Measurements from ENCODE around the gene NT5DC4. TPM values are rescaled to one million over a fixed set of nuclear protein-coding genes. Genes with fewer than 3 reads are reported as not detected.
A peak's percentile ranks its signal among the peaks of the same experiment; 100 is the strongest.

Gene NT5DC4
- total RNA-seq, 1 experiment from 2014 or later, result 0.04 TPM

DNA sequence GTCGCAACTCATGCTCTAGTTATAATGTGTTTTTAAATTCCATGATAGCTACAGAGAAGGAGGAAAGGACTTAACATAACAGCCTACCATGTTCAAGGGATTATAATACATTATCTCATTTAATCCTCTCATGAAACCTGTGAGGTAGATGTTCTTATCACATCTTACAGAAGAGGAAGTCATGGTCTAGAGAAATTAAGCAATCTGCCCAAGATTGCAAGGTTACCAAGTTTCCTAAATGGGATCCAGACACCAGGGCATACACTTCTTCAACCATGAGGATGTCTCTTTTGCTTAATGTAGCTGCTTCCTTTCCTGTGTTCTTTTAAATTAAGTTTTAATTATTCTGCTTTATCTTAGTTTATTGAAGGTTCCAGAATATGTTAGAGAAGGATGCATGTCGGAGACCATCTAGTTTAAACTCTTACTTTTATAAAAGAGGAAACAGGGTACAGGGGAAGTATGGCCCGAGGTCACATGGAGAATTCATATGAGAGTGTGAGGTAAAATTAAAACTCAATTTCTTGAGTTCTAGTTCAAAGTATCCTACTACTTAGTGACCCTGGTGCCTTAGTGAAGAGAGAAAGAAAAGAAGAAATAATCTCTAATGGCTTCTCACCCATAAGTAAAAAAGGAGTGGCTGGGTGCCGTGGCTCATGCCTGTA is 67.0 kb downstream of the NT5DC4 start:
- POLR2A ChIA-PET (ENCODE audit: unreplicated experiment), result no interaction called here
- H3K27me3 ChIP-seq (ENCODE audit: low read length), result no peaks in the 10 kb centered on the region
- peaks cover 28% of the 10 kb centered on the region for H3K4me1 ChIP-seq (ENCODE audit: insufficient read depth, low read length)
- no peak overlapping the region for H3K9ac ChIP-seq (ENCODE audit: low read length)
- H3K9me3 ChIP-seq (ENCODE audit: low read length), result no peaks in the 10 kb centered on the region
- 0 out of 2 replicates have a peak overlapping the region, but pooled peaks have one; percentile 13 for H3K4me2 ChIP-seq (ENCODE audit: low read length)
- CTCF ChIA-PET, result no interaction called here
- no peaks in the 10 kb centered on the region for H3K36me3 ChIP-seq (ENCODE audit: low read depth, low read length)
- H2AFZ ChIP-seq (ENCODE audit: low read length), result no peak overlapping the region
- ATAC-seq, result no peak
- H3K27ac ChIP-seq (ENCODE audit: low read length), result no peak overlapping the region
- DNase-seq, result no peak
- no peaks in the 10 kb centered on the region for H4K20me1 ChIP-seq (ENCODE audit: low read length)
- no peak overlapping the region for H3K4me3 ChIP-seq (ENCODE audit: low read length)
- BruUV-seq (replicated peaks), result no TSS peak
- TF ChIP-seq EZH2phosphoT487 (IDR thresholded peaks at IDR 0.05; ENCODE audit: borderline replicate concordance, low read length) (no peak), EZH2 (IDR thresholded peaks at IDR 0.05; ENCODE audit: low read length, unreplicated experiment) (no peak)
- TF ChIP-seq, protein P1, sequence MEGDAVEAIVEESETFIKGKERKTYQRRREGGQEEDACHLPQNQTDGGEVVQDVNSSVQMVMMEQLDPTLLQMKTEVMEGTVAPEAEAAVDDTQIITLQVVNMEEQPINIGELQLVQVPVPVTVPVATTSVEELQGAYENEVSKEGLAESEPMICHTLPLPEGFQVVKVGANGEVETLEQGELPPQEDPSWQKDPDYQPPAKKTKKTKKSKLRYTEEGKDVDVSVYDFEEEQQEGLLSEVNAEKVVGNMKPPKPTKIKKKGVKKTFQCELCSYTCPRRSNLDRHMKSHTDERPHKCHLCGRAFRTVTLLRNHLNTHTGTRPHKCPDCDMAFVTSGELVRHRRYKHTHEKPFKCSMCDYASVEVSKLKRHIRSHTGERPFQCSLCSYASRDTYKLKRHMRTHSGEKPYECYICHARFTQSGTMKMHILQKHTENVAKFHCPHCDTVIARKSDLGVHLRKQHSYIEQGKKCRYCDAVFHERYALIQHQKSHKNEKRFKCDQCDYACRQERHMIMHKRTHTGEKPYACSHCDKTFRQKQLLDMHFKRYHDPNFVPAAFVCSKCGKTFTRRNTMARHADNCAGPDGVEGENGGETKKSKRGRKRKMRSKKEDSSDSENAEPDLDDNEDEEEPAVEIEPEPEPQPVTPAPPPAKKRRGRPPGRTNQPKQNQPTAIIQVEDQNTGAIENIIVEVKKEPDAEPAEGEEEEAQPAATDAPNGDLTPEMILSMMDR (conservative IDR thresholded peaks at IDR 0.05; ENCODE audit: low read depth, low read length), result no peak
- no peaks in the 10 kb centered on the region for H3F3A ChIP-seq (ENCODE audit: low read length, unreplicated experiment)
- intact Hi-C loops (cut with micrococcal nuclease), result no loop called here
- H3K79me2 ChIP-seq (ENCODE audit: low read length), result no peaks in the 10 kb centered on the region
- no peaks in the 10 kb centered on the region for H3K9me2 ChIP-seq (replicated peaks; ENCODE audit: low read length)

DNA sequence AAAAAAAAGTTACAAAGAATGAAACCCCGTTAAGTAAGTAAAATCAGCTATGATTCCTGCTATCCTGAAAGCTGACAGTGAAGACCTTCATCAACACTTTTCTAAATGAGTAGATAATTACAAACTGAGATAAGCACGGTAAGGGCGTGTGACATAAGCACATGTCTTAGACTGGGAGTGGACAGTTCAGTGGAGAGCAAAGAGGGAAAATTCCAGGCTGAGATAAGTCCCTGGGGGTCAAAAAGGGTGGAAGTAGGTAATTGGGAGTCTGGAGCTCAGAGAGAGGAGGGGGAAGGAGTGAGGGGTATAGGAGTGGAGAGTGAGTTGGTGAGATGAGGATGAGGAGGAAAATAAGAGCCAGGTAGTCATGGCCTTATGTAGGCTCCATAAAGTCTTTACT is 67.8 kb downstream of the NT5DC4 start:
- Histone ChIP-seq H3K9ac (ENCODE audit: low read length) (no peak overlapping the region), H3K27ac (ENCODE audit: low read length) (no peak overlapping the region), H3K4me3 (ENCODE audit: low read length) (no peak overlapping the region), H3K9me2 (replicated peaks; ENCODE audit: low read length) (no peaks in the 10 kb centered on the region), H3K36me3 (ENCODE audit: low read depth, low read length) (no peaks in the 10 kb centered on the region), H4K20me1 (ENCODE audit: low read length) (no peaks in the 10 kb centered on the region), H3K4me1 (ENCODE audit: insufficient read depth, low read length) (peaks cover 30% of the 10 kb centered on the region), H3K27me3 (ENCODE audit: low read length) (no peaks in the 10 kb centered on the region), H3K79me2 (ENCODE audit: low read length) (no peaks in the 10 kb centered on the region), H2AFZ (ENCODE audit: low read length) (no peak overlapping the region), H3F3A (ENCODE audit: low read length, unreplicated experiment) (no peaks in the 10 kb centered on the region), H3K4me2 (ENCODE audit: low read length) (no peak overlapping the region), H3K9me3 (ENCODE audit: low read length) (no peaks in the 10 kb centered on the region)
- CTCF ChIA-PET, result no interaction called here
- DNase-seq (no peak), ATAC-seq (no peak)
- TF ChIP-seq, protein P1 (conservative IDR thresholded peaks at IDR 0.05; ENCODE audit: low read depth, low read length), result no peak
- TF ChIP-seq EZH2 (IDR thresholded peaks at IDR 0.05; ENCODE audit: low read length, unreplicated experiment), result no peak
- no peak for TF ChIP-seq EZH2phosphoT487 (IDR thresholded peaks at IDR 0.05; ENCODE audit: borderline replicate concordance, low read length)
- intact Hi-C loops (cut with micrococcal nuclease), result no loop called here
- BruUV-seq (replicated peaks), result no TSS peak
- POLR2A ChIA-PET (ENCODE audit: unreplicated experiment), result interaction anchor here (0.6 kb wide), 1 partner anchor 36 kb away, joined by 4 read pairs; no protein-coding TSS in a partner anchor

Other genes starting within 250 kb of the NT5DC4 start
- gene TTL, start 238.9 kb upstream of the NT5DC4 start, total RNA-seq (2014; rRNA removed), result 31.4 and 33.5 TPM in 2 replicates
- gene POLR1B, start 178.6 kb upstream of the NT5DC4 start, total RNA-seq (2014; rRNA removed), result 31.6 and 31.7 TPM in 2 replicates
- 25.4 and 27.9 TPM in 2 replicates for gene CHCHD5, start 136.4 kb upstream of the NT5DC4 start, total RNA-seq (2014; rRNA removed)
- gene SLC20A1, start 75.1 kb upstream of the NT5DC4 start, total RNA-seq (2014; rRNA removed), result 209 and 257 TPM in 2 replicates
- gene CKAP2L, start 43.6 kb downstream of the NT5DC4 start, total RNA-seq (2014; rRNA removed), result 16.0 and 20.7 TPM in 2 replicates
- 0.11 TPM in 1 of 2 replicates, not detected in the other for gene IL1A, start 63.5 kb downstream of the NT5DC4 start, total RNA-seq (2014; rRNA removed)
- 48.4 and 67.5 TPM in 2 replicates for gene IL1B, start 115.8 kb downstream of the NT5DC4 start, total RNA-seq (2014; rRNA removed)
- 1.6 and 2.6 TPM in 2 replicates for gene IL37, start 190.1 kb downstream of the NT5DC4 start, total RNA-seq (2014; rRNA removed)

Measured in PC-3 (cell line).